Uterus (tissue), 4 donors: ENCODE data around the gene GBP4. TPM values are rescaled to one million over a fixed set of nuclear protein-coding genes. Genes with fewer than 3 reads are reported as not detected.
A peak's percentile ranks its signal among the peaks of the same experiment; 100 is the strongest.

ENCODE experiments used
- DNase-seq, 2 donors: peaks; one replicate each; pipeline ENCODE4 v3.0.0-alpha.2; 2019 to 2020
- H3K27ac ChIP-seq, 2 donors: fragments of 200-600 bp; sonication (generic); 1 replicate in 1 of 2; 2 replicates in 1 of 2; pipeline ENCODE4 v1.5.1; 2016 to 2018
- H3K27me3 ChIP-seq, 2 donors: fragments of 200-600 bp; sonication (generic); one replicate each; pipeline ENCODE4 v1.5.1; 2018 to 2019; ENCODE audit warnings: control low read depth in 1 of 2
- H3K36me3 ChIP-seq, 2 donors: fragments of 200-600 bp; sonication (generic); one replicate each; pipeline ENCODE4 v1.5.1; 2019; ENCODE audit warnings: control low read depth in 1 of 2
- H3K4me1 ChIP-seq, 2 donors: fragments of 200-600 bp; sonication (generic); one replicate each; pipeline ENCODE4 v1.5.1; 2018 to 2019; ENCODE audit warnings: control low read depth in 1 of 2
- H3K4me3 ChIP-seq, 2 donors: fragments of 200-600 bp; sonication (generic); 1 replicate in 1 of 2; 2 replicates in 1 of 2; pipeline ENCODE4 v1.5.1; 2018 to 2019; ENCODE audit warnings: mild to moderate bottlenecking in 1 of 2
- H3K9me3 ChIP-seq, 2 donors: fragments of 200-600 bp; sonication (generic); one replicate each; pipeline ENCODE4 v1.5.1; 2019; ENCODE audit warnings: control low read depth in 1 of 2
- CTCF ChIP-seq, 4 experiments: fragments of 200-600 bp in 2 of 4; fragments of 450-650 bp in 2 of 4; sonication (generic) in 2 of 4; IDR thresholded peaks; one replicate each; pipeline ENCODE4 v1.5.1; 2016 to 2019; ENCODE audit warnings: antibody characterized with exemption in 4 of 4, mild to moderate bottlenecking in 2 of 4, moderate library complexity in 1 of 4
- POLR2A ChIP-seq, 2 donors: fragments of 450-650 bp; IDR thresholded peaks; one replicate each; pipeline ENCODE4 v1.6.1; 2016; ENCODE audit warnings: antibody characterized with exemption in 2 of 2, mild to moderate bottlenecking in 1 of 2, moderate library complexity in 1 of 2
- intact Hi-C: fragments of 100-400 bp; cut with DNase I; formaldehyde crosslinking; loops from one replicate; pipeline ENCODE4 v1.15.1; 2023; ENCODE audit warnings: low total_unique reads
- total RNA-seq, 4 donors: library from RNA; depleted of rRNA in 3 of 4; stranded (reverse); fragments of >200 nt in 3 of 4; gene quantifications; one replicate each; pipeline versions ENCODE4 v1.1.0 to v1.2.4, GENCODE V29; 2014 to 2023
- donor health status: DM: yes; HTN: yes; CAD: no.

The GBP4 gene
- total RNA-seq, 4 donors from 2014 or later, result 11.1 to 99.4 (median 18.3) TPM

- Histone ChIP-seq H3K9me3 (no peaks in the 10 kb centered on the region), H3K27me3 (no peaks in the 10 kb centered on the region), H3K36me3 (no peaks in the 10 kb centered on the region), H3K27ac (no peak overlapping the region), H3K4me1 (no peaks in the 10 kb centered on the region), H3K4me3 (no peak overlapping the region)
- TF ChIP-seq CTCF (IDR thresholded peaks at IDR 0.05) (no peak), POLR2A (IDR thresholded peaks at IDR 0.05) (no peak)
- intact Hi-C loops, result no loop called here
- no peak for DNase-seq
Measured at GRCh38 chr1:89165811-89166210, 32.9 kb downstream of the GBP4 start.

- no peak for TF ChIP-seq CTCF (IDR thresholded peaks at IDR 0.05)
- TF ChIP-seq POLR2A (IDR thresholded peaks at IDR 0.05), result no peak
- H3K4me3 ChIP-seq, result no peak overlapping the region
- no peak for DNase-seq
- H3K4me1 ChIP-seq, result no peaks in the 10 kb centered on the region
- intact Hi-C loops, result no loop called here
- no peak overlapping the region for H3K27ac ChIP-seq
- no peaks in the 10 kb centered on the region for H3K36me3 ChIP-seq
- no peaks in the 10 kb centered on the region for H3K9me3 ChIP-seq
- no peaks in the 10 kb centered on the region for H3K27me3 ChIP-seq
Measured at GRCh38 chr1:89151047-89151446, 47.7 kb downstream of the GBP4 start.

GRCh38 chr1:89149976-89150375 lies 48.8 kb downstream of the GBP4 start:
- TF ChIP-seq CTCF (IDR thresholded peaks at IDR 0.05) (no peak), POLR2A (IDR thresholded peaks at IDR 0.05) (no peak)
- intact Hi-C loops, result no loop called here
- Histone ChIP-seq H3K4me1 (no peaks in the 10 kb centered on the region), H3K9me3 (no peaks in the 10 kb centered on the region), H3K4me3 (no peak overlapping the region), H3K27ac (no peak overlapping the region), H3K36me3 (no peaks in the 10 kb centered on the region), H3K27me3 (no peaks in the 10 kb centered on the region)
- no peak for DNase-seq

GRCh38 chr1:89149229-89149628 lies 49.5 kb downstream of the GBP4 start:
- H3K27ac ChIP-seq, result no peak overlapping the region
- no peak overlapping the region for H3K4me3 ChIP-seq
- intact Hi-C loops, result no loop called here
- H3K9me3 ChIP-seq, result no peaks in the 10 kb centered on the region
- H3K4me1 ChIP-seq, result no peaks in the 10 kb centered on the region
- TF ChIP-seq POLR2A (IDR thresholded peaks at IDR 0.05), result no peak
- peak in 3 of 4 experiments; percentile 28 to 53 (median 47) for TF ChIP-seq CTCF (IDR thresholded peaks at IDR 0.05)
- no peaks in the 10 kb centered on the region for H3K27me3 ChIP-seq
- H3K36me3 ChIP-seq, result no peaks in the 10 kb centered on the region
- peak; percentile 37 to 52 for DNase-seq

- no peak for TF ChIP-seq POLR2A (IDR thresholded peaks at IDR 0.05)
- TF ChIP-seq CTCF (IDR thresholded peaks at IDR 0.05), result no peak
- H3K27ac ChIP-seq, result no peak overlapping the region
- no peaks in the 10 kb centered on the region for H3K27me3 ChIP-seq
- H3K9me3 ChIP-seq, result no peaks in the 10 kb centered on the region
- H3K4me1 ChIP-seq, result no peaks in the 10 kb centered on the region
- DNase-seq, result no peak
- no peak overlapping the region for H3K4me3 ChIP-seq
- H3K36me3 ChIP-seq, result no peaks in the 10 kb centered on the region
- intact Hi-C loops, result no loop called here
Measured at GRCh38 chr1:89147678-89148658, 50.8 kb downstream of the GBP4 start.
